ENCODE results near the gene CAMK2N1. TPM values are rescaled to one million over a fixed set of nuclear protein-coding genes. Genes with fewer than 3 reads are reported as not detected.

CAMK2N1 gene
- total and polyA plus RNA-seq, 2 of the 13 experiments (the other 11 are each of a cell fraction or from before 2014, with no cell fraction given) = 38.0 to 38.6 TPM

GRCh38 chr1:20485527-20486456 lies at the start of gene CAMK2N1 (continued):
- no peak; the same call in 1 of the 2 replicates for TF ChIP-seq ZNF790 (CRISPR knock-in tag; IDR thresholded peaks at IDR 0.05; ENCODE audit: borderline replicate concordance)
- TF ChIP-seq AFF4 (CRISPR knock-in tag; IDR thresholded peaks at IDR 0.05) = peak; percentile 64; the same call in 1 of the 2 replicates
- TF ChIP-seq ZNF256 (CRISPR knock-in tag; conservative IDR thresholded peaks at IDR 0.05) = no peak
- TF ChIP-seq TGIF2 (CRISPR knock-in tag; IDR thresholded peaks at IDR 0.05) = peak; percentile 29; the same call in 1 of the 2 replicates
- no peak for TF ChIP-seq ZNF572 (CRISPR knock-in tag; IDR thresholded peaks at IDR 0.05)
- TF ChIP-seq ZNF724P (CRISPR knock-in tag; IDR thresholded peaks at IDR 0.05; ENCODE audit: borderline replicate concordance) = peak; percentile 36; the same call in 1 of the 2 replicates
- no peak for TF ChIP-seq CENPX (CRISPR knock-in tag; IDR thresholded peaks at IDR 0.05)
- 0 out of 2 replicates have a peak, but pooled peaks have one; percentile 87 for TF ChIP-seq SAFB2 (CRISPR knock-in tag; IDR thresholded peaks at IDR 0.05; ENCODE audit: borderline replicate concordance, low read depth)
- no peak for TF ChIP-seq EEA1 (CRISPR knock-in tag; IDR thresholded peaks at IDR 0.05; ENCODE audit: borderline replicate concordance)
- 0 out of 2 replicates have a peak, but pooled peaks have one; percentile 29 for TF ChIP-seq ZNF546 (CRISPR knock-in tag; conservative IDR thresholded peaks at IDR 0.05)
- no peak for TF ChIP-seq FOXP1 (IDR thresholded peaks at IDR 0.05)
- TF ChIP-seq FOXP1 (CRISPR knock-in tag; IDR thresholded peaks at IDR 0.05) = peak; percentile 6; the same call in 1 of the 2 replicates
- TF ChIP-seq TAF1 (CRISPR knock-in tag; IDR thresholded peaks at IDR 0.05) = peak; percentile 25; the same call in 1 of the 2 replicates
- no peak for TF ChIP-seq ZSCAN22 (CRISPR knock-in tag; IDR thresholded peaks at IDR 0.05)
- peak; percentile 4; the same call in 1 of the 2 replicates for TF ChIP-seq GFI1 (CRISPR knock-in tag; IDR thresholded peaks at IDR 0.05; ENCODE audit: borderline replicate concordance)
- TF ChIP-seq ZNF335 (CRISPR knock-in tag; IDR thresholded peaks at IDR 0.05) = no peak
- TF ChIP-seq TSC22D2 (CRISPR knock-in tag; IDR thresholded peaks at IDR 0.05; ENCODE audit: borderline replicate concordance) = no peak
- TF ChIP-seq PCBP1 (IDR thresholded peaks at IDR 0.05; ENCODE audit: borderline replicate concordance, low read depth, low read length) = 0 out of 2 replicates have a peak, but pooled peaks have one; percentile 45
- TF ChIP-seq POLR2AphosphoS5 (IDR thresholded peaks at IDR 0.05; ENCODE audit: low read depth, low read length) = peak; percentile 74
- TF ChIP-seq KAT8 (CRISPR knock-in tag; IDR thresholded peaks at IDR 0.05) = peak; percentile 58; the same call in 1 of the 2 replicates
- TF ChIP-seq SIN3A (IDR thresholded peaks at IDR 0.05; ENCODE audit: borderline replicate concordance, low read depth, low read length) = 0 out of 2 replicates have a peak, but pooled peaks have one; percentile 26
- TF ChIP-seq KLF15 (CRISPR knock-in tag; IDR thresholded peaks at IDR 0.05; ENCODE audit: borderline replicate concordance) = no peak
- peak; percentile 89 for TF ChIP-seq MAZ (IDR thresholded peaks at IDR 0.05; ENCODE audit: borderline replicate concordance, low read depth, low read length)
- no peak; the same call in 1 of the 2 replicates for TF ChIP-seq MAZ (CRISPR knock-in tag; IDR thresholded peaks at IDR 0.05; ENCODE audit: low read depth)
- no peak for TF ChIP-seq PITX1 (CRISPR knock-in tag; IDR thresholded peaks at IDR 0.05)
- 0 out of 2 replicates have a peak, but pooled peaks have one; percentile 5 for TF ChIP-seq ZNF558 (CRISPR knock-in tag; IDR thresholded peaks at IDR 0.05; ENCODE audit: borderline replicate concordance)
- TF ChIP-seq TBX2 (CRISPR knock-in tag; IDR thresholded peaks at IDR 0.05; ENCODE audit: borderline replicate concordance) = peak; percentile 68; the same call in 1 of the 2 replicates
- no peak for TF ChIP-seq TBL1XR1 (IDR thresholded peaks at IDR 0.05; ENCODE audit: borderline replicate concordance, low read length, partially characterized antibody)
